ENCODE measurements around the gene HPCAL1.

Gene HPCAL1

DNA sequence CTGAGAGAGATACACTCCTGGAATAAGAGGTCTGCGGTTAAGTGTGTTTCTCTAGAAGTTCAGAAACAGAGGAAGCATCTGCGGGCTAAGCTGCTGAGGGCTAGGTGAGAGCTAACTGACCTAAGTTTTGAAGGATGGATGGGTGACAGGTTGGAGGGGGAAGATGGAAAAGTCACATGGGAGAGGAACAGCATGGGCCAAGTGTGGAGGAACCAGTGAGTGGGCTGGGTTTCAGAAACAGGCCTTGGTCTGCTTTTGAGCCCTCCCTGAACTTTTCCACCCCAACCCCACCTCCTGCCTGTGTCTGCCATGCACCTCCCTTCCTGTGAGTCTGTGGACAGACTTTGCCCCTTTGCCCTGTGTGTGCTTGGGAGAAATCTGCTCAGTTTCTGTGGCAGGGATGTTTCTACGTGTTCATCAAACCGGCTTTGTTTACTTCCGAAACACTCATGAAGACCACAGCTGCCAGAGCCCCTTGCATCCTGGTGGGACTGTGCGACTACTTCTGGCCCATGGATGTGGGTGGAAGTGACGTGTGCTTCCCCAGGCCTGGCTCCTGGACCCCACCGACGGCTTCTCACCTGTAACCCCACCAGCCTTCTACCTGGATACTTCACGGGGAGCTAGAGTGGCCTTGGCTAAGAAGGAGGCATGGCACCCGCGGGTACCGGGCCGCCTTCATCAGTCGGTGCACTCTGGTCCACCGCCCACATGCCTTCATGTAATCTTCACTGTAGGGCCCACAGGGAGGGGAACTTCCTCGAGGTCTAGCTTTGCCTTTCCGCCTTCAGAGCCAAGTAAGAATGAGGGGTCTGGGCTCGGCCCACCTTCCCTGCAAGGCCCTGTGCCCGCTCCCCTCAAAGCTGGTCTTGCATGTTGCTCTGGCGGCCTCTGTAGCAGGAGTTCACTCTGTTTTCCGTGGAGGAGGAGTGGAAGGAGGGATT is 1.4 kb upstream of the HPCAL1 start:
- Histone ChIP-seq H3K4me1 (ENCODE audit: control insufficient read depth, low read length) (peaks cover 45% of the 10 kb centered on the region), H4K20me1 (ENCODE audit: control insufficient read depth, insufficient read depth, low read depth, low read length) (peaks cover 8% of the 10 kb centered on the region; the same call in 1 of the 2 replicates), H3K4me2 (ENCODE audit: low read length) (peak overlapping the region; percentile 100), H3F3A (ENCODE audit: control insufficient read depth, insufficient read depth) (peaks cover 6% of the 10 kb centered on the region), H3K9me3 (ENCODE audit: control insufficient read depth, insufficient read depth, low read length) (peaks cover 7% of the 10 kb centered on the region; the same call in 1 of the 2 replicates), H3K27ac (ENCODE audit: low read depth, low read length) (no peak overlapping the region), H3K4me3 (ENCODE audit: low read length) (peak overlapping the region; percentile 93), H3K9me2 (replicated peaks; ENCODE audit: control insufficient read depth, low read length) (no peaks in the 10 kb centered on the region), H3K79me2 (ENCODE audit: control insufficient read depth, low read length) (peaks cover 13% of the 10 kb centered on the region), H3K27me3 (ENCODE audit: control insufficient read depth, low read length) (peaks cover 34% of the 10 kb centered on the region), H3K36me3 (ENCODE audit: control insufficient read depth, low read length) (no peaks in the 10 kb centered on the region)
- TF ChIP-seq EZH2phosphoT487 (IDR thresholded peaks at IDR 0.05; ENCODE audit: borderline replicate concordance, low read length) (no peak), CTCF (IDR thresholded peaks at IDR 0.05; ENCODE audit: low read depth, low read length, poor library complexity, severe bottlenecking) (no peak)

DNA sequence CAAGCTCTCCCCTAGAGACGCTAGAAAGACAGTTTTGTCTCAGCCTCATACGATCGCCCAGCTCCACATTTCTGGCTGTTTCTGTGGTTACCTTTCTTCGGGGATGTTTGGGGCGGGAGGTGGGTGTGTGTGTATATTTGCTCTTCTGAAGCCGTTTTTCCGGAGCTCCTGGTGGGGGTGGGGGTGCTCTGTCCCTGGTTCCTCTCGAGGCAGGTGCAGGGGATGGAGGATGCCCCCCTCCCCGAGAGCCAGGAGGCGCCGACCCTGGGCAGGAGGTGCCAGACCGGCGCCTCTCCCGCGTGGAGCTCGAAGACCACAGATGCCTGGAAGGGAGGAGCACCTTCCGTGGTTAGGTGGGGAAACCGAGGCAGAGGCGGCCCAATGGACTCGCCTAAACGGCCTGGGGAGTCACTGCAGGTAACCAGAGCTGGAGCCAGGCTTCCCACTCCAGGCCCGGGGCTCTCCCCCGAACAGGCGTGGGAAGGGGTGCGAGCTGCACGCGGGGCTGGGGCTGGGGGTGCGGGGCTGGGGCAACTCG is 694 bp upstream of the HPCAL1 start:
- Histone ChIP-seq H3K4me2 (ENCODE audit: low read length) (peak overlapping the region; percentile 100), H4K20me1 (ENCODE audit: control insufficient read depth, insufficient read depth, low read depth, low read length) (peaks cover 12% of the 10 kb centered on the region; the same call in 1 of the 2 replicates), H3K9me3 (ENCODE audit: control insufficient read depth, insufficient read depth, low read length) (peaks cover 7% of the 10 kb centered on the region; the same call in 1 of the 2 replicates), H3K4me3 (ENCODE audit: low read length) (peak overlapping the region; percentile 93), H3F3A (ENCODE audit: control insufficient read depth, insufficient read depth) (peaks cover 6% of the 10 kb centered on the region), H3K36me3 (ENCODE audit: control insufficient read depth, low read length) (no peaks in the 10 kb centered on the region), H3K9me2 (replicated peaks; ENCODE audit: control insufficient read depth, low read length) (no peaks in the 10 kb centered on the region), H3K27ac (ENCODE audit: low read depth, low read length) (peak overlapping the region; percentile 22; the same call in 1 of the 2 replicates), H3K27me3 (ENCODE audit: control insufficient read depth, low read length) (peaks cover 41% of the 10 kb centered on the region), H3K79me2 (ENCODE audit: control insufficient read depth, low read length) (peaks cover 15% of the 10 kb centered on the region), H3K4me1 (ENCODE audit: control insufficient read depth, low read length) (peaks cover 45% of the 10 kb centered on the region)
- TF ChIP-seq EZH2phosphoT487 (IDR thresholded peaks at IDR 0.05; ENCODE audit: borderline replicate concordance, low read length) (no peak), CTCF (IDR thresholded peaks at IDR 0.05; ENCODE audit: low read depth, low read length, poor library complexity, severe bottlenecking) (no peak)

DNA sequence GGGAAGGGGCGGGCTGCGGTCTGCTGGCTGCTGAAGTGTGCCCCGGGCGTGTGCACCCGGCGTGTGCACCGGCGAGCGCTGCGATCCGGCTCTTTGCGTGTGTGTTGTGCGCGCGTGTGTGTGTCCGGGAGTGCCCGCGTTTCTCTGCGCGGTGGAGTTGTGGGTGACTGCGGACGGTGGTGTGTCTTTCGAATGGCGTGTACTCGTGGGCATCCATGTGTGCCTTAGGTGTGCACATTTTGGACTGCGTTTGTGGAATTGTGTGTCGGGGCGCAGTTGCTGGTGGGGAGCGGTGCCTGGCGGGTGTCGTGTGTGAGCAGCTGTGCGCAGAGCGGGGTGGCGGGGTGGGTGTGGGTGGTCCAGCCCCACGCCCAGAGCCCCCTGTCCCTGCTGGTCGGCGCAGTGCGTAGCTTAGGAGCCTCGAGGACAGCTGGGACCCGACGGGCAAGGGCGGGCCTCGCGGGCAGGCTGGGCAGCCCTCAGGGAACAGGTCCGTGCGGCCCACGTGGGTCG is 533 bp downstream of the HPCAL1 start:
- H3K4me1 ChIP-seq (ENCODE audit: control insufficient read depth, low read length) = peaks cover 39% of the 10 kb centered on the region
- peak overlapping the region; percentile 100 for H3K4me2 ChIP-seq (ENCODE audit: low read length)
- H4K20me1 ChIP-seq (ENCODE audit: control insufficient read depth, insufficient read depth, low read depth, low read length) = peaks cover 12% of the 10 kb centered on the region; the same call in 1 of the 2 replicates
- no peak overlapping the region for H3K27ac ChIP-seq (ENCODE audit: low read depth, low read length)
- peaks cover 6% of the 10 kb centered on the region for H3F3A ChIP-seq (ENCODE audit: control insufficient read depth, insufficient read depth)
- H3K9me2 ChIP-seq (replicated peaks; ENCODE audit: control insufficient read depth, low read length) = no peaks in the 10 kb centered on the region
- peaks cover 7% of the 10 kb centered on the region; the same call in 1 of the 2 replicates for H3K9me3 ChIP-seq (ENCODE audit: control insufficient read depth, insufficient read depth, low read length)
- no peaks in the 10 kb centered on the region for H3K36me3 ChIP-seq (ENCODE audit: control insufficient read depth, low read length)
- TF ChIP-seq CTCF (IDR thresholded peaks at IDR 0.05; ENCODE audit: low read depth, low read length, poor library complexity, severe bottlenecking) (no peak), EZH2phosphoT487 (IDR thresholded peaks at IDR 0.05; ENCODE audit: borderline replicate concordance, low read length) (peak; percentile 79; the same call in 1 of the 2 replicates)
- peaks cover 45% of the 10 kb centered on the region for H3K27me3 ChIP-seq (ENCODE audit: control insufficient read depth, low read length)
- H3K4me3 ChIP-seq (ENCODE audit: low read length) = peak overlapping the region; percentile 93
- H3K79me2 ChIP-seq (ENCODE audit: control insufficient read depth, low read length) = peaks cover 20% of the 10 kb centered on the region
